Mammary epithelial cell (primary cell): Measurements from ENCODE around the gene SPRY4.

Experiments used
- CTCF ChIP-seq, 2 donors: IDR thresholded peaks in 1 of 2; conservative IDR thresholded peaks in 1 of 2; 2 replicates each; pipeline ENCODE4 v1.5.1; 2011 to 2012; ENCODE audit warnings: inconsistent platforms in 2 of 2, low read length in 2 of 2, mild to moderate bottlenecking in 2 of 2, control low read depth in 1 of 2, low read depth in 1 of 2; ENCODE audit not compliant: insufficient read depth in 1 of 2; ENCODE audit errors: extremely low read depth in 1 of 2
- EZH2 ChIP-seq: IDR thresholded peaks from 2 replicates; pipeline ENCODE4 v1.6.1; 2012; ENCODE audit warnings: low read length, inconsistent platforms, borderline replicate concordance

GRCh38 chr5:142277796-142278195, 47.0 kb downstream of the SPRY4 start:
- no peak for TF ChIP-seq CTCF (conservative IDR thresholded peaks at IDR 0.05 in 1 of 2, IDR thresholded peaks at IDR 0.05 in 1 of 2; ENCODE audit: extremely low read depth in 1 of 2, insufficient read depth in 1 of 2, low read depth in 1 of 2, low read length in 2 of 2)
- TF ChIP-seq EZH2, result no peak
